ENCODE measurements around the gene NRXN3.

Gene NRXN3

GRCh38 chr14:78173346-78174035, 3.3 kb downstream of the NRXN3 start:
- in situ Hi-C loops (cut with MboI; ENCODE audit: low sequenced_read_pairs) = no loop called here

- in situ Hi-C loops (cut with MboI; ENCODE audit: low sequenced_read_pairs) = no loop called here
Measured at GRCh38 chr14:78175412-78175811, 5.2 kb downstream of the NRXN3 start.

DNA sequence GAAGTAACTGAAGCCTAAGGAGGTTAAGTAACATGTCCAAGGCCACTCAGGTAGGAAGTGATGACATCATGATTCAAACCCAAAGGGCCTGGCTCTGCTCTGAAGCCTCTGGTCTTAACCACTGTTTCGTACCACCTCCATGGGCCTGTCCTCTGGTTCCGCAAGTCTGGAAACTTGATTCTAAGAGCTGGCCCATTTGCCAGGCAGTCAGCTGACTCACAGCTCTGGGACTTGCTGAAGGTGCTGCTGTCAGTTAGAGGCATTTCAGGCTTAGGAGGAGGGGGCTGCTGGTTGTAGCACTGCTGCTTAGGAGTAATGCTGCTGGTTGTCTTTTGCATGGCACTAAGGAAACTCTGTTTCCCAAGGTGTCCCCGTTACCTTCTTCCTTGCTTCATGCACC, 7.9 kb downstream of the NRXN3 start:
- in situ Hi-C loops (cut with MboI; ENCODE audit: low sequenced_read_pairs) = no loop called here

- in situ Hi-C loops (cut with MboI; ENCODE audit: low sequenced_read_pairs) = no loop called here
Measured at GRCh38 chr14:78178971-78179370, 8.8 kb downstream of the NRXN3 start.

- in situ Hi-C loops (cut with MboI; ENCODE audit: low sequenced_read_pairs) = no loop called here
Measured at GRCh38 chr14:78181270-78181669, 11.1 kb downstream of the NRXN3 start.

- in situ Hi-C loops (cut with MboI; ENCODE audit: low sequenced_read_pairs) = no loop called here
Measured at GRCh38 chr14:78182722-78183121, 12.5 kb downstream of the NRXN3 start.

DNA sequence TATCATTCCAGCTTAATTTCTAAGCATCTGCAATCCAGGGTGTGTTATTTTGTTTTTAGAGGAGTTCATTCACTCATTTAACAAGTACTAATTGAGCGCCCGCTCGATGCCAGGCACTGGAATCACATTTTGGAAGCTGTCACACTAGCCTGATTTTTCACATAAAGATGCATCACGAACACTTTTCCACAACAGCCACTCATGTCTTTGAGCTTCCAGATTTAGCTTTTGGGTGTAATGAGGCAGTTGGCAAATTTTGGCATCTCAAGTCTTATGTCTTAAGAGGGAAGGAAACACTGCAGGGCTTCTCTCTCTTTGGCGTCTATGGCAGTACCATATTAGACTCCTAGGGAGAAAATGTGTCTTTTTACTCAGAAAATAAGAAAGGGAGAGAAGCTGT, 14.0 kb downstream of the NRXN3 start:
- in situ Hi-C loops (cut with MboI; ENCODE audit: low sequenced_read_pairs) = no loop called here

- in situ Hi-C loops (cut with MboI; ENCODE audit: low sequenced_read_pairs) = no loop called here
Measured at GRCh38 chr14:78186277-78186676, 16.1 kb downstream of the NRXN3 start.

- in situ Hi-C loops (cut with MboI; ENCODE audit: low sequenced_read_pairs) = no loop called here
Measured at GRCh38 chr14:78188882-78189281, 18.7 kb downstream of the NRXN3 start.

DNA sequence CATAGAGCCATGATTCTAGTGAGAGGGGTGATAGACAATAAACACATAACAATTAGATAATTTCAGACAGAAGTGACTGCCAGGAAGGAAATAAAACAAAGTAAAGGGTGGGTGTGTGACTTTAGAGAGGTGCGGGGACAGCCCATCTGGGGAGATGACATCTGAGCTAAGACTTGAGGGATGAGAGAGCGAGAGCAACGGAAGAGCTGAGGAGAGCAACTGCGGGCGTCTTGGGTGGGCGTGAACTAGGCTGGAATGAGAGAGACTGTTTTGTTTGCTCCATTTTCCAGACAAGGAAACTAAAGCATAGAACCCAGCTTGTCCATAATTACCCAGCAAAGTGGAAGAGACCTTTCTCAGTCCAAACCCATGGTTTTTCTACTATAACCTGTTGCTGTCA, 25.3 kb downstream of the NRXN3 start:
- in situ Hi-C loops (cut with MboI; ENCODE audit: low sequenced_read_pairs) = no loop called here

DNA sequence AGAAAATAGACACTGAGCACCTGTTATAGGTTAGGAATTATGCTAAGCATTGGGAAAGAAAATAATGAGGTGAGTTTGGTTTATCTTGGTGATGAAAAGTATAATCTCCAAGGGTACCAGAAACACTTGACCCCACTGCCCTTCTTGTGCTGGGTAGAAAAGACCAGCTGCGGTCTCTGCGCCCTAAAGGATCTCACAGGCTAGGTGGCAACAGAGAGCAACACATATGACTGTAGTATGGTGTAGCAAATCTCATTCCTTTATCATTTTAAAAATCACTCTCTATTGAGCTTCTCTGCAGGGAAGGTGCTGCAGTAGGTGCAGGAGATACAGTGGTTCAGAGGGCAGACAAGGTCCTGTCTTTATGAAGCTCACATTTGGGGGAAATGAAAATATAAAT, 26.1 kb downstream of the NRXN3 start:
- in situ Hi-C loops (cut with MboI; ENCODE audit: low sequenced_read_pairs) = no loop called here

DNA sequence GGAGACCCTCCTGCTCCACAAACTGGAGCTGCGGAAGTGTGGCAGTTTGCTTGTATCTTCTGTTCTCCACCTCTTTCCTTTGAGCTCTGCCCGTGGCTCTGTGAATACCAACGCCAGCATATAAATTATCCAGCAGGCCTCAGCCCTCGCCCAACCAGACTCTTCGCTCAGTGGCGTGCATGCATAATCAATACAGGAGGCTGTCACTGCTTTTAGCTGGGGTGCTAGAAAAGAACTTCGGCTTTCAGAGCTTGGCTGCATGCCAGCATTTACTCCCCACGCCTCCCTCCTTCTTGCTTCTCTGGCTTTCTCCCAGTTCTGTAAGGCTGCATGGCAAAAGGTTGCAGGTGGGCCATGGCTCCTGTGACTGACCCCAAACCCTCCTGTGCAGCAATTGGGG, 26.9 kb downstream of the NRXN3 start:
- in situ Hi-C loops (cut with MboI; ENCODE audit: low sequenced_read_pairs) = no loop called here

- in situ Hi-C loops (cut with MboI; ENCODE audit: low sequenced_read_pairs) = no loop called here
Measured at GRCh38 chr14:78202163-78202562, 32.0 kb downstream of the NRXN3 start.

DNA sequence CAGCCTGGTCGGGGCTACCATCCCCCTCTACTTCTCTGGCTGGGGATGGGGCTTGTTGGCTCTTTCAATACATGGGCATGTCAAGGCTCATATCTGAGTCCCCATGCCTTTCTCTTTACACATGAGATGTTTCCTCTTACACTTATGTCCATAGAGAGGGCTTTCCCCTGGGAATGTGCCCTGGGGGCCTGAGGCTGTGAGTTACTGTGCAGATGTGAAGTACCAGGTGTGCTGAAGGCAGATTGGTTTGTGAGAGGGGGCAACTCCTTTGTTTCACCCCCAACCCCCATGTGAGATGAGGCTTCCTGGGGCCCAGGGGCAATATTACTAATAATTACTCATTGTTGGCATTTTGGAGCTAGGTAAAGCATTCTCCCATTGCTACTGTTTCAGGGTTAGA, 32.8 kb downstream of the NRXN3 start:
- in situ Hi-C loops (cut with MboI; ENCODE audit: low sequenced_read_pairs) = no loop called here

GRCh38 chr14:78207414-78207813, 37.2 kb downstream of the NRXN3 start:
- in situ Hi-C loops (cut with MboI; ENCODE audit: low sequenced_read_pairs) = no loop called here

DNA sequence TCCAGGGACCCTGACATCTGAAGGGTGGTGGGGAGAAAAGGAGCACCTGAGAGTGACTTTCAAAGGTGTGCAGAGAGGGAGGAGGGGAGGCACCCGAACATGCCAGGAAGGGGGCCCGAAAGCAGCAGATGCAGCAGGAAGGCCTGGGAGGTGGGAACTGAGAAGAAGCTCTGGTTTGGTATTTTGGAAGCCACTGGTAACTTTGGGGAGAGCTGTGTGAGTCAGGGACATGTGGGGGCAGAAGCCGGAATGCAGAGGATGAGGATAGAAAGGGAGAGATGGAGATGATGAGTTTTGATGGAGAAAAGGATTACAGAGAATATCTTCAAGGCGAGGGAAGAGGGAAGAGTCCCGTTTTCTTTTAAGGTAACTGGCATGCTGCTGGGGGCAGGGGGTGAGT, 50.1 kb downstream of the NRXN3 start:
- in situ Hi-C loops (cut with MboI; ENCODE audit: low sequenced_read_pairs) = no loop called here

DNA sequence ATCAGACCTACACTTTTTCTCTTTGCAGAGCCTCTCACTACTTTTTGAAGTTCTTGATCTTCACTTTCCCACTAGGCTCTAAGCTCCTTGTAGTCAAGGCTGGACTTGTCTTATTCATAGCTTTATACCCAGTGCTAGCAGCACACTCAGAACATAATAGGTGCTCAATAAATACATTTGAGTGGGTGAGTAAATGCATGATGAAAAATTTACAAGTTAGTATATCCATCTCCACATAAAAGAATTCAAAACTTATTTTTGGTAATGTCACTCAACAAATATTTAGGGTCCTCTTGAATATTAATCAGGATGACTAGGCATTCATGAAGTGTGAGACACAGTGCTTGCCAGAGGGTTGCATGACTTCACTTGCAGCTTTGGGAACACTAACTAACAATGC, 52.6 kb downstream of the NRXN3 start:
- in situ Hi-C loops (cut with MboI; ENCODE audit: low sequenced_read_pairs) = no loop called here

DNA sequence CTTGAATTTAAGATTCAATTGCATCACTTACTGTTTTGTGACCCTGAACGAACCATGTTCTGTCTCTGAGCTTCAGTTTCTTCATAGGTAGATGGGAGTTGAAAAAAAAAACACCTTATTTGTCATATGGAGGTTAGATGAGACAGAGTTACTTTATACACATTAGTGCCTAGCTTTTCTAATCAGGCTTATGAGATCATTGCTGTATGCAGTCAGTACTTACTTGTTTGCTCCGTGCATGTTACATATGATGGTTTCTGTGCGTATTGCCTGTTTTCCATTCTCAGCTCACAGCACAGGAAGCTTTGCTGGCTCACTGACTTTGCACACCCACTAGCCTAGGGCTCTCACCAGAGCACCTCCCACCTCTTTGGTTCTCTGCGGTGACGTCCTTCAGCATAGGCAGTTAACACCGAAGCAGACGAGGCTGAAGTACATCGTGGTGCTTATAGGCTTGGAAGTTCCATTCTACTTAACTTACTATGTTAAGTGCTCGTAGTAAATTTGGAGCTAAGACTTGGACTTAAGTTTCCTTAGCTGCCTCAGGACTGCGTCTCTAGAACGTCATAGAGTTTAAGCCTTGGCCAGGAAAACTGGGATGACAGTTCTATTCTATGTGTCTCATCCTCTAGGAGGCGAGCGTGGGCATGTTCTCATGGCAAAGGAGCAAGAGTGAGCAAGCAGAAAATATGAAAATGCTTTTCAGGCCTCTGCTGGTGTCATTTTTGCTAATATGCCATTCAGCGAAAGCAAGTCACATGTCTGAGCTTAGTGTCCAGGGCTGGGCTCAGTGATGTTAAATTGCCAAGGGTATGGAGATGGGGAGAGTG, 57.3 kb downstream of the NRXN3 start:
- in situ Hi-C loops (cut with MboI; ENCODE audit: low sequenced_read_pairs) = no loop called here

DNA sequence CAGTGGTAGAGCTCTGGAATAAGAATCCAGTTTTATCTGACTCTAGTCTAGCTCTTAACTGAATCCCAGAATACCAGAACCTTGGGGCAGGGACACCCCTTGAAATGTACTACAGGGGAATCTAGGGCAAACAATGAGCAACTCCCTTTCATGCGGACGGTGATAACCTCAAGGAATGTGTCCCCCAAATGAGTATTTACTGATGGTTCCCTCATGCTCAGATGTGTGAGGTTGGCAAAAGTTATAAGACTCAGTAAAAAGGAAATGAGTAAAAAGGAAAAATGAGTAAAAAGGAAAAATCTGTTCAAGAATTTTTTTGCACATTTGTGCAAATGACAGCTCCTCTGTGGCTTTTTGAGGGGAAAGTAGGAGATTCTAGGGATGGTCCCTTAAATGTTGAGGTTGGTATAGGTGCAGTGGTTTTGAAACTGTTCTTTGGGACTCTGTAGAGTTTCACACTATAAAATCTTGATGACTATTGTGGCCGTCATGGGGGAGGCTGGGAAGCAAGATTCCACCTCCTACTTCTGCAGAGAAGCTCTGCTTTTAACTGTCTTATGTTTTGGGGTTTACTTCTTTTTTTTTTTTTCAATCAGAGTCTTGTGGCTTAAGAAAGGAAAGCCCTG, 58.6 kb downstream of the NRXN3 start:
- in situ Hi-C loops (cut with MboI; ENCODE audit: low sequenced_read_pairs) = no loop called here

GRCh38 chr14:78232231-78233000, 62.2 kb downstream of the NRXN3 start:
- in situ Hi-C loops (cut with MboI; ENCODE audit: low sequenced_read_pairs) = no loop called here

DNA sequence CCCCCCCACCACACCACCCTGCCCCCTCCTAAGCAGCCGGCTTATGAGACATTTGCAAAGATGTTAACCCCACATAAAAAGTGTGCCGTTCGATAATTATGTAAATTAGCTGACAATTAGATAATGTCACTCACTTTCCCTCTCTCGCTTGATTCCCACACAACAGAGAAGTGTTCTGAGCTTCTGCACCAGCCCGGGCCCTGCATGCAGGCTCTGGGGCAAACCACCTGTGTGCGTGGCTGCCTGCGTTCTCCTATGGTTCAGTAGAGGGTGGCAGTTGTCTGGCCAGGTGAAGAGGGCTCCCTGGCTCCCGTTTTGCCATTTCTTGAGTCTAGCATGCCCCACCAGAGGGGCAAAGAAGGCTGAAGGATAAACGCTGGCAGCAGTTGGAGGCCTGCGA, 68.0 kb downstream of the NRXN3 start:
- in situ Hi-C loops (cut with MboI; ENCODE audit: low sequenced_read_pairs) = no loop called here

Measured in HL-60/S4 treated with phorbol 12-myristate 13-acetate at 8.2 ng/mL for 4 days and 3 days (cell line).